H1 (cell line): Measurements from ENCODE around the gene CRY1.

ENCODE experiments used
- BCL11A ChIP-seq, 2 experiments: IDR thresholded peaks; one replicate each; pipeline ENCODE4 v1.6.1; 2011; ENCODE audit warnings: low read depth in 2 of 2, low read length in 2 of 2, mild to moderate bottlenecking in 2 of 2
- MAFK ChIP-seq: IDR thresholded peaks from 2 replicates; pipeline ENCODE4 v1.6.1; 2012; ENCODE audit warnings: low read depth, mild to moderate bottlenecking, improper control_type of control experiment, low read length
- POLR2A ChIP-seq, 2 experiments: IDR thresholded peaks; 1 replicate in 1 of 2; 2 replicates in 1 of 2; pipeline ENCODE4 v1.6.1; 2011; ENCODE audit warnings: low read depth in 2 of 2, low read length in 2 of 2, mild to moderate bottlenecking in 2 of 2; ENCODE audit errors: control extremely low read depth in 1 of 2
- POLR2AphosphoS5 ChIP-seq: IDR thresholded peaks from 2 replicates; pipeline ENCODE4 v1.6.1; 2011; ENCODE audit warnings: low read depth, low read length
- TAF1 ChIP-seq: IDR thresholded peaks from 2 replicates; pipeline ENCODE4 v1.6.1; 2011; ENCODE audit warnings: mild to moderate bottlenecking, low read depth, low read length
- TF ChIP-seq, protein P1 (sequence below), 3 experiments: IDR thresholded peaks; 1 replicate in 2 of 3; 2 replicates in 1 of 3; pipeline versions ENCODE4 v1.5.1 to v1.6.1; 2011; ENCODE audit warnings: low read length in 3 of 3, mild to moderate bottlenecking in 3 of 3, inconsistent platforms in 2 of 3, low read depth in 1 of 3, moderate library complexity in 1 of 3; ENCODE audit not compliant: insufficient read depth in 1 of 3; ENCODE audit errors: control extremely low read depth in 1 of 3
- TF ChIP-seq, protein P2 (sequence below): IDR thresholded peaks from 2 replicates; pipeline ENCODE4 v1.6.1; 2012; ENCODE audit warnings: low read length, inconsistent platforms

DNA sequence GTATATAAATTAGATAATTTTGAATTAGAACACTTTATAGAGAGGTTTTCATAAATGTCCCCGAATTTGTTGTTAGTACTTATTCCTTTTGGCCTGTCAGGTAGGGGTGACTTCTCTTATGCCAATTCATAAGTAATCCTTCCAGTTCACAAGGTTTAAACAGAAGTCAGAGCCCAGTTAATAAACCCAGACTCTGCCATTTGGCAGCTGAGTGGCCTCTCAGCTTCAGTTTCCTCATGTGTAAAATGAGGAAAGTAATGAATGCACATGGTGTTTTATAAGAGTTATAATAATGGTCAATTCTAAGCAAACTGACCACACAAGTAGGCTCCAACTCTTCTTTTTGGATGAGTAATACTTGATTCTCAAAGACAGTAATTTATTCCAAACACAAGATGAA is 116.7 kb downstream of the CRY1 start:
- TF ChIP-seq MAFK (no peak), POLR2AphosphoS5 (no peak), POLR2A (IDR thresholded peaks at IDR 0.05; ENCODE audit: control extremely low read depth in 1 of 2, low read depth in 2 of 2, low read length in 2 of 2) (no peak), TAF1 (no peak), BCL11A (IDR thresholded peaks at IDR 0.05; ENCODE audit: low read depth in 2 of 2, low read length in 2 of 2) (no peak)
- TF ChIP-seq, protein P1, sequence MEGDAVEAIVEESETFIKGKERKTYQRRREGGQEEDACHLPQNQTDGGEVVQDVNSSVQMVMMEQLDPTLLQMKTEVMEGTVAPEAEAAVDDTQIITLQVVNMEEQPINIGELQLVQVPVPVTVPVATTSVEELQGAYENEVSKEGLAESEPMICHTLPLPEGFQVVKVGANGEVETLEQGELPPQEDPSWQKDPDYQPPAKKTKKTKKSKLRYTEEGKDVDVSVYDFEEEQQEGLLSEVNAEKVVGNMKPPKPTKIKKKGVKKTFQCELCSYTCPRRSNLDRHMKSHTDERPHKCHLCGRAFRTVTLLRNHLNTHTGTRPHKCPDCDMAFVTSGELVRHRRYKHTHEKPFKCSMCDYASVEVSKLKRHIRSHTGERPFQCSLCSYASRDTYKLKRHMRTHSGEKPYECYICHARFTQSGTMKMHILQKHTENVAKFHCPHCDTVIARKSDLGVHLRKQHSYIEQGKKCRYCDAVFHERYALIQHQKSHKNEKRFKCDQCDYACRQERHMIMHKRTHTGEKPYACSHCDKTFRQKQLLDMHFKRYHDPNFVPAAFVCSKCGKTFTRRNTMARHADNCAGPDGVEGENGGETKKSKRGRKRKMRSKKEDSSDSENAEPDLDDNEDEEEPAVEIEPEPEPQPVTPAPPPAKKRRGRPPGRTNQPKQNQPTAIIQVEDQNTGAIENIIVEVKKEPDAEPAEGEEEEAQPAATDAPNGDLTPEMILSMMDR (IDR thresholded peaks at IDR 0.05; ENCODE audit: control extremely low read depth in 1 of 3, insufficient read depth in 1 of 3, low read depth in 1 of 3, low read length in 3 of 3): no peak
- TF ChIP-seq, protein P2, sequence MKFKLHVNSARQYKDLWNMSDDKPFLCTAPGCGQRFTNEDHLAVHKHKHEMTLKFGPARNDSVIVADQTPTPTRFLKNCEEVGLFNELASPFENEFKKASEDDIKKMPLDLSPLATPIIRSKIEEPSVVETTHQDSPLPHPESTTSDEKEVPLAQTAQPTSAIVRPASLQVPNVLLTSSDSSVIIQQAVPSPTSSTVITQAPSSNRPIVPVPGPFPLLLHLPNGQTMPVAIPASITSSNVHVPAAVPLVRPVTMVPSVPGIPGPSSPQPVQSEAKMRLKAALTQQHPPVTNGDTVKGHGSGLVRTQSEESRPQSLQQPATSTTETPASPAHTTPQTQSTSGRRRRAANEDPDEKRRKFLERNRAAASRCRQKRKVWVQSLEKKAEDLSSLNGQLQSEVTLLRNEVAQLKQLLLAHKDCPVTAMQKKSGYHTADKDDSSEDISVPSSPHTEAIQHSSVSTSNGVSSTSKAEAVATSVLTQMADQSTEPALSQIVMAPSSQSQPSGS: no peak
